Fibroblast of lung (primary cell): ENCODE data around the gene ESRRA. TPM values are rescaled to one million over a fixed set of nuclear protein-coding genes. Genes with fewer than 3 reads are reported as not detected.

Experiments used
- DNase-seq, 2 donors: peaks; one replicate each; pipeline versions ENCODE4 v3.0.0 to v3.0.0-alpha.2; 2010; ENCODE audit warnings: low read depth in 2 of 2
- H2AFZ ChIP-seq: 2 replicates; pipeline ENCODE4 v1.5.1; 2012; ENCODE audit warnings: low read length, control low read depth, inconsistent platforms
- H3K27ac ChIP-seq: 2 replicates; pipeline ENCODE4 v1.5.1; 2011; ENCODE audit warnings: low read length, control low read depth; ENCODE audit not compliant: insufficient read depth
- H3K27me3 ChIP-seq: 2 replicates; pipeline ENCODE4 v1.5.1; 2011; ENCODE audit warnings: mild to moderate bottlenecking, low read length; ENCODE audit not compliant: control insufficient read depth, insufficient read depth
- H3K36me3 ChIP-seq: 2 replicates; pipeline ENCODE4 v1.5.1; 2011; ENCODE audit warnings: low read length; ENCODE audit not compliant: control insufficient read depth, insufficient read depth
- H3K4me1 ChIP-seq: 2 replicates; pipeline ENCODE4 v1.5.1; 2011; ENCODE audit warnings: low read length; ENCODE audit not compliant: control insufficient read depth, insufficient read depth; ENCODE audit errors: extremely low read depth
- H3K4me2 ChIP-seq: 2 replicates; pipeline ENCODE4 v1.5.1; 2011; ENCODE audit warnings: low read length, control low read depth; ENCODE audit not compliant: insufficient read depth; ENCODE audit errors: extremely low read depth
- H3K4me3 ChIP-seq, 4 experiments: fragments of 200-600 bp in 1 of 4; sonication (generic) in 1 of 4; replicated peaks in 1 of 4; 2 replicates each; pipeline ENCODE4 v1.5.1; 2011 to 2016; ENCODE audit warnings: low read length in 4 of 4, low read depth in 3 of 4, mild to moderate bottlenecking in 3 of 4, control low read depth in 2 of 4, inconsistent platforms in 1 of 4, mixed read lengths in 1 of 4; ENCODE audit not compliant: insufficient read depth in 1 of 4; ENCODE audit errors: control extremely low read depth in 1 of 4
- H3K79me2 ChIP-seq: 2 replicates; pipeline ENCODE4 v1.5.1; 2012; ENCODE audit warnings: mild to moderate bottlenecking, low read length, inconsistent platforms; ENCODE audit not compliant: control insufficient read depth, insufficient read depth
- H3K9ac ChIP-seq: 2 replicates; pipeline ENCODE4 v1.5.1; 2011; ENCODE audit warnings: mild to moderate bottlenecking, low read length, control low read depth; ENCODE audit not compliant: insufficient read depth
- H3K9me3 ChIP-seq: 2 replicates; pipeline ENCODE4 v1.5.1; 2012; ENCODE audit warnings: low read depth, low read length; ENCODE audit not compliant: control insufficient read depth, insufficient read depth
- H4K20me1 ChIP-seq: 2 replicates; pipeline ENCODE4 v1.5.1; 2011; ENCODE audit warnings: low read length; ENCODE audit not compliant: control insufficient read depth, insufficient read depth; ENCODE audit errors: extremely low read depth
- CTCF ChIP-seq, 2 donors: IDR thresholded peaks in 1 of 2; conservative IDR thresholded peaks in 1 of 2; 1 replicate in 1 of 2; 2 replicates in 1 of 2; pipeline ENCODE4 v1.5.1; 2011 to 2012; ENCODE audit warnings: low read length in 2 of 2, control low read depth in 1 of 2, inconsistent platforms in 1 of 2, low read depth in 1 of 2, mild to moderate bottlenecking in 1 of 2
- EZH2 ChIP-seq: IDR thresholded peaks from 2 replicates; pipeline ENCODE4 v1.5.1; 2012; ENCODE audit warnings: low read length, control low read depth, mild to moderate bottlenecking; ENCODE audit errors: missing control alignments
- polyA plus RNA-seq, 2 donors: library from polyadenylated mRNA; depleted of rRNA in 1 of 2; stranded (reverse) in 1 of 2; unstranded in 1 of 2; fragments of >200 nt; gene quantifications; 2 replicates each; pipeline ENCODE4 v1.2.1, GENCODE V29; 2011 to 2012; ENCODE audit warnings: missing spikeins in 1 of 2
- total RNA-seq: library from RNA; depleted of rRNA; stranded (reverse); fragments of >200 nt; gene quantifications from 2 replicates; pipeline ENCODE4 v1.2.1, GENCODE V29; 2014

The ESRRA gene
- total and polyA plus RNA-seq, 2 donors (not counting 1 experiment from before 2014, with no cell fraction given), result 6.7 to 32.5 TPM

- Histone ChIP-seq H2AFZ (no peak overlapping the region), H3K9me3 (no peaks in the 10 kb centered on the region), H3K27me3 (no peaks in the 10 kb centered on the region), H3K4me1 (peaks cover 16% of the 10 kb centered on the region), H3K27ac (no peak overlapping the region), H3K36me3 (no peaks in the 10 kb centered on the region), H3K9ac (no peak overlapping the region), H4K20me1 (no peaks in the 10 kb centered on the region), H3K4me3 (no peak overlapping the region), H3K79me2 (no peaks in the 10 kb centered on the region), H3K4me2 (no peak overlapping the region)
- TF ChIP-seq CTCF (conservative IDR thresholded peaks at IDR 0.05 in 1 of 2, IDR thresholded peaks at IDR 0.05 in 1 of 2; ENCODE audit: low read depth in 1 of 2, low read length in 2 of 2) (no peak), EZH2 (no peak)
- DNase-seq, result no peak
Measured at GRCh38 chr11:64353715-64354506, 48.6 kb downstream of the ESRRA start.

GRCh38 chr11:64355078-64355940 is 50.0 kb downstream of the ESRRA start:
- Histone ChIP-seq H4K20me1 (no peaks in the 10 kb centered on the region), H3K27me3 (no peaks in the 10 kb centered on the region), H3K9ac (peak overlapping the region; percentile 45), H3K4me2 (peak overlapping the region; percentile 28), H3K4me3 (peak overlapping the region in 3 of 4 experiments; percentile 25 to 42 (median 28)), H3K9me3 (no peaks in the 10 kb centered on the region), H3K4me1 (peaks cover 20% of the 10 kb centered on the region), H3K36me3 (no peaks in the 10 kb centered on the region), H3K79me2 (peaks cover 11% of the 10 kb centered on the region), H2AFZ (peak overlapping the region; percentile 88), H3K27ac (peak overlapping the region; percentile 45)
- TF ChIP-seq EZH2 (no peak), CTCF (conservative IDR thresholded peaks at IDR 0.05 in 1 of 2, IDR thresholded peaks at IDR 0.05 in 1 of 2; ENCODE audit: low read depth in 1 of 2, low read length in 2 of 2) (peak; percentile 78 to 79)
- peak; percentile 75 to 79 for DNase-seq
